Large intestine (tissue), 3 donors: ENCODE data around the gene TARS3. TPM values are rescaled to one million over a fixed set of nuclear protein-coding genes. Genes with fewer than 3 reads are reported as not detected.

ENCODE experiments used
- DNase-seq, 2 donors: peaks; one replicate each; pipeline versions ENCODE4 v3.0.0 to v3.0.0-alpha.2; 2013
- H3K27ac ChIP-seq: one replicate; pipeline ENCODE4 v1.5.1; 2013; ENCODE audit warnings: low read length
- H3K27me3 ChIP-seq: 2 replicates; pipeline ENCODE4 v1.6.1; 2013; ENCODE audit warnings: low read length; ENCODE audit not compliant: control insufficient read depth, insufficient read depth
- H3K36me3 ChIP-seq: 2 replicates; pipeline ENCODE4 v1.6.1; 2013; ENCODE audit warnings: low read length; ENCODE audit not compliant: control insufficient read depth, insufficient read depth
- H3K4me1 ChIP-seq: one replicate; pipeline ENCODE4 v1.6.1; 2013; ENCODE audit warnings: low read length; ENCODE audit not compliant: control insufficient read depth, insufficient read depth
- H3K4me3 ChIP-seq: one replicate; pipeline ENCODE4 v1.5.1; 2013; ENCODE audit warnings: low read length
- H3K9me3 ChIP-seq: one replicate; pipeline ENCODE4 v1.6.1; 2013; ENCODE audit warnings: mild to moderate bottlenecking, low read depth, low read length, moderate library complexity; ENCODE audit not compliant: control insufficient read depth
- WGBS: methylation state at CpG from one replicate; pipeline ENCODE4 v1.1.5; 2013; ENCODE audit warnings: low lambda C conversion rate; ENCODE audit not compliant: insufficient coverage; 5-methylcytosine and 5-hydroxymethylcytosine counted together
- polyA plus RNA-seq: library from polyadenylated mRNA; unstranded; fragments of 120-200 nt; gene quantifications from one replicate; pipeline ENCODE4 v1.2.1, GENCODE V29; 2013

Gene TARS3
- polyA plus RNA-seq, 1 donor = 19.8 TPM

DNA sequence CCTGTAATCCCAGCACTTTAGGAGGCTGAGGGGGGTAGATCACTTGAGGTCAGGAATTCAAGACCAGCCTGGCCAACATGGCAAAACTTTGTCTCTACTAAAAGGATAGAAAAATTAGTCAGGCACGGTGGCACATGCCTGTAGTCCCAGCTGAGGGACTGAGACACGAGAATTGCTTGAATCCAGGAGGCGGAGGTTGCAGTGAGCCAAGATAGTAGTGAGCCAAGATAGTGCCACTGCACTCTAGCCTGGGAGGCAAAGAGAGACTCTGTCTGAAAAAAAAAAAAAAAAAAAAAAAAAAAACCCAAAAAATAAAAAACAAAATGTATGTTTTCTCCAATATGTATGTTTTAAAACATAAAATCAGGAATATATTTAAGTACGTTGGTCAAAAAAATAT, 16.3 kb downstream of the TARS3 start:
- H3K36me3 ChIP-seq = peaks cover 70% of the 10 kb centered on the region

DNA sequence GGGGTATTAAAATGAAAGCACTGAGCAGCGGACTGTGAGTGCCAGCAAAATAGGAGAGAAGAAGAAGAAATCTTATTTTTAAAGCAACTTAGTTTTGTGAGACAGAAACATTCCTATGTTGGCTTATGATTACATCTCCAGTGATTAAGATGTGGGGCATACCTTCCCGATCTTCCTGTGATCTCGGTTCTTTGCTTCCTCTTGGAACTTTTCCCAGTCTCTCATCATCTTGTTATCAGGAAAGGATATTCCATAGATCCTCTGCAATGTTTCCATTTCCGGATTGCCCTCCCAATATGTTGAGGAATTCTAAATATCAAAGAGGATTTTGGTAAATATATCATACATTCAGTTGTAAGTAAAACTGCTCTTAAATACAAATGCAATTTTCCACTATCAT, 22.2 kb downstream of the TARS3 start:
- Histone ChIP-seq H3K4me1 (no peaks in the 10 kb centered on the region), H3K27me3 (no peaks in the 10 kb centered on the region), H3K9me3 (no peaks in the 10 kb centered on the region), H3K36me3 (peaks cover 71% of the 10 kb centered on the region), H3K4me3 (no peak overlapping the region), H3K27ac (no peak overlapping the region)
- WGBS = 100% methylated on average over 3 of the region's 4 CpGs
- DNase-seq = no peak

More for the DNA sequence above, 16.3 kb downstream of the TARS3 start:
- Histone ChIP-seq H3K27me3 (no peaks in the 10 kb centered on the region), H3K9me3 (no peaks in the 10 kb centered on the region), H3K4me3 (no peak overlapping the region), H3K27ac (no peak overlapping the region), H3K4me1 (no peaks in the 10 kb centered on the region)
- 90% methylated on average over 1 of the region's 4 CpGs for WGBS
- DNase-seq = no peak

DNA sequence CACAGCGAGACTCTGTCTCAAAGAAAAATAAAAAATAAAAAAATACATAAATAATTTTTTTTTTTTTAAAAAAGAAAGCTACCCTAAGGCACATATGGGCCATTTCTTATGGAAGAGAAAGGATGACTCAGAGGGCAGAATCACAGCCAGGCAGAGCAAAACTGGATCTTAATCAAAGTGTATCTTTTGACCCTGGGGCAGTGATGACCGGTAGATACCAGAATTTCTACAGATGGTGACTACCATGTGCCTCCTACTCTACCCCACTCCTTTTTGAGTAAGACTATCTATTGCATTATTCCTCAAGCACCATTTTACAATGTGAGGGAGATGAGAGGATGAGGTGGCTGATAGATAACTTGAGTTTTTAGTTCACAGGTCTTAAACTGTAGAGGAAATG, 26.0 kb downstream of the TARS3 start:
- H3K4me3 ChIP-seq = no peak overlapping the region
- DNase-seq = no peak
- no peaks in the 10 kb centered on the region for H3K9me3 ChIP-seq
- peaks cover 79% of the 10 kb centered on the region for H3K36me3 ChIP-seq
- H3K27ac ChIP-seq = no peak overlapping the region
- WGBS = no CpG with 5 or more reads among the region's 2 CpGs
- no peaks in the 10 kb centered on the region for H3K27me3 ChIP-seq
- no peaks in the 10 kb centered on the region for H3K4me1 ChIP-seq

DNA sequence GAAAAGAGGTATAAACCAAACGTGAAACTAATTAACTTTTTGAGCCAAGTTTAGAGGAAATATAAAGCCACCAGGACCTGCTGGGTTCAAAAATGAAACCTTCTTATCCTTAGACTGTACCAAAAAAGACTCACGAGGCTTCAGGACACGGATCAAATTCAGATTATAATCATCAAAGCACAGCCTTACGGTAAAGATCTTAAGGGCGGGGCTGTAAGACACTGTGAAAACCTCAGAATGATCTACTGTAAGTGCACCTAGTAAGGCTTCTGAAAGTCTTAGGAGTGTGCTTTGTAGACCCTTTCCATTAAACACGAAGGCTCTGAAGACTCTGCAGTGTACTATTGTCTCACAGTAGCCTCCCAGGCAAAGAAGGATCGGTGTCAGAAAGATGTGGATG, 26.8 kb downstream of the TARS3 start:
- Histone ChIP-seq H3K27ac (no peak overlapping the region), H3K4me1 (no peaks in the 10 kb centered on the region), H3K4me3 (no peak overlapping the region), H3K36me3 (peaks cover 79% of the 10 kb centered on the region), H3K9me3 (no peaks in the 10 kb centered on the region), H3K27me3 (no peaks in the 10 kb centered on the region)
- DNase-seq = no peak
- WGBS = no CpG with 5 or more reads among the region's 7 CpGs

DNA sequence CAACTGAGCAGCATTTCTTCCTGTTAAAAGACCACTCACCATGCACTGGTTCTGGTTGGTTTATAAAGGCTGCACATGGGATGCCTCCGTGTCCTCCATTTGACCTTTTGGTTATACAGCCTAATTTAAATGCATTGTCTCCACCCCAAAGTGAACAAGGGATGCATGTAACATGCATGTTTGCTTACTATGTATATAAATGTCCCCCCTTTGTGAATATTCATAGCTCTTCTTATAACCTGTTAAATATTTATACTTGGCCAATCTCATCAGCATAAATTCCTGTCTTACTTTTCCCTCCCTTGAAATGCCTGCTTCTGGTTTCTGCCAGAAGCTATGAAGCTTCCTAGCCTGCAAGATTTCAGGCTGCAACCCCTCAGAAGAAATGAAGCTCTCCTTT, 27.4 kb downstream of the TARS3 start:
- no peak for DNase-seq
- no peaks in the 10 kb centered on the region for H3K4me1 ChIP-seq
- WGBS = no CpG with 5 or more reads among the region's 1 CpG
- no peak overlapping the region for H3K27ac ChIP-seq
- peaks cover 76% of the 10 kb centered on the region for H3K36me3 ChIP-seq
- no peak overlapping the region for H3K4me3 ChIP-seq
- no peaks in the 10 kb centered on the region for H3K9me3 ChIP-seq
- no peaks in the 10 kb centered on the region for H3K27me3 ChIP-seq

DNA sequence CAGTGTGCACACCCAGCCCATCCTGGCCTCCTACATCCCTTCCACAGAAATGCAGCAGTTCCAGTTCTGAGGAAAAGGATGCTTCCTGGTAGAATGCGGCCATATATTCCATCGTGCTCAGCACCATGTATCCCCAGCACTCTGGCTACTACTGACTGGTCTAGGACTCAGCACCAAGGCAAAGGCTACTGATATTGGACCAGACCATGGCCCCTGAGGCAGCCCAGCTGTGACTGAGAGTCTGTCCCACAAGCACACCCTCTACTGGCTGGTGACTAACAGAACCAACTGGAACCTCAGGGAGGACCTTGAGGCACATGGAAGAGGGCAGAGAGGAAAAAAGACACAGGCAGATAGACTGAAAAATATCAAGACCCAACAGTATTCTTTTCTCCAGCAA, 30.0 kb downstream of the TARS3 start:
- Histone ChIP-seq H3K4me3 (no peak overlapping the region), H3K27me3 (no peaks in the 10 kb centered on the region), H3K27ac (no peak overlapping the region), H3K9me3 (no peaks in the 10 kb centered on the region), H3K36me3 (peaks cover 68% of the 10 kb centered on the region), H3K4me1 (no peaks in the 10 kb centered on the region)
- DNase-seq = no peak
- 100% methylated on average over 1 of the region's 2 CpGs for WGBS

DNA sequence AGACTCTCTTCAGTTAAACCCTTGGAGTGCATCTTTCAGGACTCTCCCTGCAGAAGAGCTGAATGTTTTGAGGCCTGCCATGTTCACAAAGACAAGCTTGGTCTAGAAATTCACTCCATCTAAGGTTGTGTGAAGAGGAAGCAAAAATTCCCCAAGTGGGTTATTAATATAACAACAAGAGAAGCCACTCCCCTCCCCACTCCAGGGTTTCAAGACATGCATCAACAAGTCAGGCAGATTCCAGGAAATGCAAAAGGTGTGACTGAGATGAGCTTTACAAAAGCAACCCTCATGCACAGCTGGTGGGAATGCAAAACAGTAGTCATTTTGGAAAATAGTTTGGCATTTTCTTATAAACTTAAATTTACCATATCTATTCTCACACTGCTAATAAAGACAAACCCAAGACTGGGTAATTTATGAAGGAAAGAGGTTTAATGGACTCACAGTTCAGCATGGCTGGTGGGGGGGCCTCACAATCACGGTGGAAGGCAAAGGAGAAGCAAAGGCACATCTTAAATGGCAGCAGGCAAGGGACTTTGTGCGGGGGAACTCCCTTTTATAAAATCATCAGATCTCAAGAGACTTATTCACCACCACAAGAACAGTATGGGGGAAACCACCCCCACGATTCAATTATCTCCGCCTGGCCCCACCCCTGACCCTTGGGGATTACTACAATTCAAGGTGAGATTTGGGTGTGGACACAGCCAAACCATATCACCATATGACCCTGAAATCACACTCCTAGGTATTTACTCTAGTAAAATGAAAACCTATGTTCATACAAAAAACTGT, 31.3 kb downstream of the TARS3 start:
- Histone ChIP-seq H3K4me1 (no peaks in the 10 kb centered on the region), H3K36me3 (peaks cover 58% of the 10 kb centered on the region), H3K4me3 (no peak overlapping the region), H3K9me3 (no peaks in the 10 kb centered on the region), H3K27ac (no peak overlapping the region), H3K27me3 (no peaks in the 10 kb centered on the region)
- no peak for DNase-seq
- 100% methylated on average over 2 of the region's 4 CpGs for WGBS

DNA sequence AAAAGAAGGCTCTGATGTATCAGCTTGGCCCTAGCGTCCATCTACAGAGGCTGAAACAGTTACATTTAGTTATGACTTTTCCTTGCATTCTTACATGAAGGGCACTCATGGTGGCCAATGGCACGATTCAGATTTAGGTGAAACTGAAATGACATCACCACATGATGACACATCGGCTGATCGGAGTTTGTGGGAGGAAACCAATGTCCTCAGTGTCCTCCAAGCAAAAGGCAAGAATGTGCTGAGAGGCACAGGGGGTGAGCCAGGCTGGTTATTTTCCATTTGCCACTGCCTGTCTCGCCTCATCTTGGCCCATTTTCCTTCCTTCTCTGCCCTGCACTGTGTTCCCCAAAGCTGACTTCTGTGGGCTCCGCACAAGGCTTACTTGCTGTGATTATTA, 34.4 kb downstream of the TARS3 start:
- peaks cover 36% of the 10 kb centered on the region for H3K36me3 ChIP-seq

DNA sequence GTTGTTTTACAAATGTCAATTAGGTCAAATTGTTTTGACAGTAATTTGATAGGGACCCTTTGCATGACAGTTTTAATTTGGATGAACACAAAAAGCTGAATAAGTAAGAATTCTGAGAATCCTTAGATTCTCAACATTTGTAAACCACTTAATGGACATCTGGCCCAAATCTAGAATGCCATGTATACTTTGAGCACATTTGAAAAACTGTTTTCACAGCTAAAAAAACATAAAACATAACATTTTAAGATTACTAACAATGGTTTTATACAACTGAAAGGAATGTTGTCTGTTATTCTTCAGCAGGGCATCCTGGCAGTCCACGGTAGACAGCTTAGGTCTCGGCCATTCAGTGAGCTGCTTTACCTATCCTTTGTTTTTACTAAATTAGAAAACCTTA, 37.6 kb downstream of the TARS3 start:
- no peak for DNase-seq
- H3K4me1 ChIP-seq = no peaks in the 10 kb centered on the region
- no peaks in the 10 kb centered on the region for H3K27me3 ChIP-seq
- WGBS = no CpG with 5 or more reads among the region's 2 CpGs
- H3K9me3 ChIP-seq = no peaks in the 10 kb centered on the region
- H3K36me3 ChIP-seq = peaks cover 25% of the 10 kb centered on the region
- H3K4me3 ChIP-seq = no peak overlapping the region
- H3K27ac ChIP-seq = no peak overlapping the region

More for the DNA sequence above, 34.4 kb downstream of the TARS3 start:
- Histone ChIP-seq H3K27ac (no peak overlapping the region), H3K27me3 (no peaks in the 10 kb centered on the region), H3K4me1 (no peaks in the 10 kb centered on the region), H3K4me3 (no peak overlapping the region), H3K9me3 (no peaks in the 10 kb centered on the region)
- 100% methylated on average over 3 of the region's 6 CpGs for WGBS
- peak in 1 of 2 donors; percentile 8 for DNase-seq

DNA sequence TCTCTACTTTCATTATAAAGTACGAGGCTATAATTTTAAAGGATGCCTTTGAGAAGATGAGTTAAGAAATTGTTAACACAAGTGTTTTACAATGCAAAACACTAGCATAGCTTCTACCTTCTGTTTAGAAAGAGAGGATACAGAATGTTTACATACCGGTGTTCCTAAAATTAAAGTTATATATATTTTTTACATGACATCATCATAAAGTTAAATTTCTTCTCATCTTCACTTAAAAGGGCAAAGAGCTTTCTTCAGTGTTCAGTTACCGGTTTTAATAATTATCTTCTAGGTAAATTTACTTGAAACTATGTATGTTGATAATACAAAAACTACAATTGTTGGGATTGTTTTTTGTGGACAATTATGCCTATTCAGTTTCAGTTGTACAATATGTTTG, 39.4 kb downstream of the TARS3 start:
- no peaks in the 10 kb centered on the region for H3K27me3 ChIP-seq
- no peaks in the 10 kb centered on the region for H3K9me3 ChIP-seq
- no peak overlapping the region for H3K4me3 ChIP-seq
- H3K4me1 ChIP-seq = peaks cover 5% of the 10 kb centered on the region
- H3K27ac ChIP-seq = no peak overlapping the region
- DNase-seq = no peak
- 82% methylated on average over 3 of the region's 3 CpGs for WGBS
- H3K36me3 ChIP-seq = peaks cover 25% of the 10 kb centered on the region

DNA sequence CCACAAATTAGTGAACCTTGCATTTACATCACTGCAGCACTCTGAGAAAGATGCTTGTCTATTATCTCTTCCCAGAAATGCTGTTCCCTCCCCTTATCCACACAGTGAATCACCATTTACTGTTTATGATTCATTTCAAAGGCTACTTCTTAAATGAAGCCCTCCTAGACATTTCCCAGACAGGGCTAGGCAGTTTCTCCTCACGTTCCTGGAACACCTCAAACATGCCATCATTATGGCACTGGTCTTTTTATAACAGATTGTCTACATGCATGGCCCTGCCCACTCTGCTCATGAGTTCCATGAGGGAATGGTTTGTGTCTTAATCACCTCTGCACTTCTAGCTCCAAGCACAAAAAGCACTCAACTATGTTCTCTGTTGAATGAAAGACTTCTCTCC, 39.9 kb downstream of the TARS3 start:
- no peaks in the 10 kb centered on the region for H3K27me3 ChIP-seq
- no peak overlapping the region for H3K27ac ChIP-seq
- H3K36me3 ChIP-seq = peaks cover 20% of the 10 kb centered on the region
- H3K4me1 ChIP-seq = peaks cover 5% of the 10 kb centered on the region
- no peak for DNase-seq
- no peak overlapping the region for H3K4me3 ChIP-seq
- WGBS = 75% methylated on average over 1 of the region's 1 CpG
- no peaks in the 10 kb centered on the region for H3K9me3 ChIP-seq
